Skin of body (tissue), 2 donors: ENCODE measurements around the gene ZNF789. TPM values are rescaled to one million over a fixed set of nuclear protein-coding genes. Genes with fewer than 3 reads are reported as not detected.
"Not testable (repeated sequence)": the region's sequence is repeated elsewhere in the genome, so short reads cannot be mapped to it uniquely, and the experiment has no call there.

ENCODE experiments used
- DNase-seq: peaks from one replicate; lab custom pipeline; 2025; lab: John Stamatoyannopoulos, UW
- total RNA-seq: library from RNA; depleted of rRNA; stranded (reverse); fragments of >200 nt; gene quantifications from one replicate; pipeline ENCODE4 v1.2.3, GENCODE V29; 2014

Gene ZNF789
- total RNA-seq, 1 donor from 2014 or later, result 13.3 TPM

- DNase-seq, result no peak
These were observed 14.8 kb upstream of the ZNF789 start for GRCh38 chr7:99457650-99458493.

- DNase-seq, result no peak
These were observed 13.6 kb upstream of the ZNF789 start for GRCh38 chr7:99459087-99459486.

- DNase-seq, result no peak
These were observed 12.0 kb upstream of the ZNF789 start for GRCh38 chr7:99460651-99461050.

GRCh38 chr7:99461221-99461620, 11.5 kb upstream of the ZNF789 start:
- DNase-seq, result no peak

GRCh38 chr7:99465421-99465768, 7.3 kb upstream of the ZNF789 start:
- DNase-seq, result no peak

GRCh38 chr7:99468336-99468918, 4.3 kb upstream of the ZNF789 start:
- no peak for DNase-seq

GRCh38 chr7:99469381-99470065, 3.2 kb upstream of the ZNF789 start:
- no peak for DNase-seq

- peak; percentile 33 for DNase-seq
These were observed 566 bp downstream of the ZNF789 start for GRCh38 chr7:99473315-99473596.

- DNase-seq, result no peak
These were observed 3.4 kb downstream of the ZNF789 start for GRCh38 chr7:99476107-99476506.

GRCh38 chr7:99478464-99479440, 6.1 kb downstream of the ZNF789 start:
- no peak for DNase-seq

GRCh38 chr7:99485094-99485493, 12.4 kb downstream of the ZNF789 start:
- no peak for DNase-seq

- no peak for DNase-seq
These were observed 16.5 kb downstream of the ZNF789 start for GRCh38 chr7:99489235-99489634.

GRCh38 chr7:99490878-99491277, 18.2 kb downstream of the ZNF789 start:
- DNase-seq, result no peak

GRCh38 chr7:99493823-99494222, 21.1 kb downstream of the ZNF789 start:
- no peak for DNase-seq

GRCh38 chr7:99497766-99498545, 25.3 kb downstream of the ZNF789 start:
- no peak for DNase-seq

GRCh38 chr7:99498546-99498944, 25.9 kb downstream of the ZNF789 start:
- no peak for DNase-seq

- no peak for DNase-seq
These were observed 26.7 kb downstream of the ZNF789 start for GRCh38 chr7:99499371-99499720.

- DNase-seq, result peak; percentile 83
These were observed 27.3 kb downstream of the ZNF789 start, which contains the start of gene ZNF394 for GRCh38 chr7:99499721-99500636. ZNF394 (minus strand) TSS chr7:99500281; CDS start chr7:99500093, 188 bp downstream.

GRCh38 chr7:99500637-99501009, 27.9 kb downstream of the ZNF789 start:
- DNase-seq, result no peak

GRCh38 chr7:99501236-99501635, 28.5 kb downstream of the ZNF789 start:
- not testable (repeated sequence) for DNase-seq
